HG02623 (cell line): ENCODE results near the gene OSR1.
"Not testable (repeated sequence)": the region's sequence is repeated elsewhere in the genome, so short reads cannot be mapped to it uniquely, and the experiment has no call there.

Experiments used
- ATAC-seq: cut with Tn5 transposase; IDR thresholded peaks from one replicate; pipeline ENCODE4 v1.9.1; 2021; ENCODE audit warnings: moderate library complexity; ENCODE audit not compliant: unreplicated experiment

Gene OSR1

GRCh38 chr2:19336781-19337180, 21.6 kb downstream of the OSR1 start:
- ATAC-seq = no peak

GRCh38 chr2:19332503-19332902, 25.9 kb downstream of the OSR1 start:
- no peak for ATAC-seq

GRCh38 chr2:19331450-19331849, 27.0 kb downstream of the OSR1 start:
- no peak for ATAC-seq

- ATAC-seq = no peak
Measured at GRCh38 chr2:19330436-19330835, 28.0 kb downstream of the OSR1 start.

- ATAC-seq = no peak
Measured at GRCh38 chr2:19329445-19329844, 29.0 kb downstream of the OSR1 start.

- no peak for ATAC-seq
Measured at GRCh38 chr2:19327496-19327895, 30.9 kb downstream of the OSR1 start.

- no peak for ATAC-seq
Measured at GRCh38 chr2:19321946-19322345, 36.5 kb downstream of the OSR1 start.

GRCh38 chr2:19320813-19321212, 37.6 kb downstream of the OSR1 start:
- ATAC-seq = no peak

GRCh38 chr2:19319698-19320097, 38.7 kb downstream of the OSR1 start:
- no peak for ATAC-seq

- no peak for ATAC-seq
Measured at GRCh38 chr2:19319064-19319463, 39.4 kb downstream of the OSR1 start.

- ATAC-seq = no peak
Measured at GRCh38 chr2:19313553-19313952, 44.9 kb downstream of the OSR1 start.

GRCh38 chr2:19312949-19313348, 45.5 kb downstream of the OSR1 start:
- ATAC-seq = peak; percentile 87

GRCh38 chr2:19306065-19306464, 52.4 kb downstream of the OSR1 start:
- ATAC-seq = not testable (repeated sequence)

GRCh38 chr2:19305400-19306055, 52.9 kb downstream of the OSR1 start:
- not testable (repeated sequence) for ATAC-seq

GRCh38 chr2:19301706-19302105, 56.7 kb downstream of the OSR1 start:
- no peak for ATAC-seq
